GM19023 (cell line): ENCODE measurements around the gene KCNH1.

Experiments
- ATAC-seq: cut with Tn5 transposase; IDR thresholded peaks from one replicate; pipeline ENCODE4 v1.9.1; 2021; ENCODE audit warnings: mild to moderate bottlenecking, moderate library complexity; ENCODE audit not compliant: unreplicated experiment

The KCNH1 gene

DNA sequence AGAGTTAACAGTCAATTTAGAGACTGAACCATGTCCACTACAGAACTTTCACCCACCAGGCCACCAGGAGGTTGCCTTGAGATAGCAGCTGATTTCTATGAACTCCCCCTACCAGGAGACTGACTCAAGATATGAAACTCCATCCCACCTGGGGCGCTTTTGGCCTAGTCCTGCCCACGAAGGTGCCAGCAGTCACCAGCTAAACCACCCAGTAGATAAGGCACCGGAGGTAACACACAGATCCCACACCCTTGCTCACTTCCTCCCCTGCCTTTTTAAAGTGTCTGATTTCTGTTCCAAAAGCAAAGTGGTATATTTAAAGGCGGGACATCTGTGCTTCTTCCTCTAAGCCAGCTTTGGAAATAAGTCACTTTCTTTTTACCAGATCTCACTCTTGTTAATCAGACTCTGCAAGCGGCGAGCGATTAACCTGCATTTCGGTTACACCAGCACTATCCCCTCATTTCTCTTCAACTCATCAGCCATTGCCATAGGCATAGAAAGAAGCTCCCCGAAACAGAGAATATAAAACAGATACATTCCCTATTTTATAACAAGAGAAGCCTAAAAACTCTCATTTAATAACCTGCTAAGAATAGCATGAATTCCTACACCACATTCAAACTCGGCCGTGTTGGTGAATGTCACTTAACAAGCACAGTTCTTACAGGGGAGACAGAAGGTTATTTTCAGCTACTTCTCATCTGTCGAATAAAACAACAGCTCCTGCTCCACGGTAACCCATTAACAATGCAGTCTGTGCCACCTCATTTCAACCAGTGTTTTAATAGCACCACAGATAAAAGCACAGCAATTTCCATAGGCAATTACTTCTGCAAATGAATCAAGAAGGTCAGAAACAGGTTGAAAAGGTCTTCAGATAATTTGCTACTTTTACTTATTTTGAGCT, 318.1 kb downstream of the KCNH1 start:
- ATAC-seq, result no peak

DNA sequence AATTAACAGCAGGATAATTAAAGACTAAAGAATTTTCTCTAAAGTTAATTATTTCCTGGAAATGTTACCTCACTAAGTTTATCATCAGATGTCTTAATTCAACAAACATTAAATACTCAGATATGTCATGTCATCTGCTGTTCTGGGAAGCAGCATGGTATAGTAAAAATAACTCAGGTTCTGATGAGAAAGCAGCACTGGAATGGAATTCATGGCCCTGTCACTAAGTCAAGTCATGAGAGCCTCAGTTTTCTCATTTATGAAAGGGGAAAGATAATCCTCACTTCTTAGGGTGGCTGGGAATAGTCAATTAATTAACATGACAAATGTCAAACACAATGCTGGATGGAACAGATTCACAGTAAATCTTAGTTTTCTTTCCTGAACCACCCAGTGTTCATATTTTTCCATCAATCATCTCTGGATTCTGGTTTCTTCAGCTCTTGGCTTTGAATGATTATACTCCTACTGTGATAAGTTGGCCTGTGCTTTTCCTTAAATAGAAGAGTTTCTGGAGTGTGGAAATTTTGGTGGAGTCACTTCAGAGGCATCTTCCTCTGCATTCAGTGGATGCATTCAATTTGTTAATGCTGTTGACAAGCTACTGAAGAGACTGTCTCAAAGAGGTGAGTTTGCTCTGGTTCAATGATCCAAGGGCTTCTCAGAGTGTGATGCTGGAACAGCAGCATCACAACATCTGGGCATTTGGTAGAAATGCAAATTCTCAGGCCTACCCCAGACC, 319.4 kb downstream of the KCNH1 start:
- no peak for ATAC-seq

DNA sequence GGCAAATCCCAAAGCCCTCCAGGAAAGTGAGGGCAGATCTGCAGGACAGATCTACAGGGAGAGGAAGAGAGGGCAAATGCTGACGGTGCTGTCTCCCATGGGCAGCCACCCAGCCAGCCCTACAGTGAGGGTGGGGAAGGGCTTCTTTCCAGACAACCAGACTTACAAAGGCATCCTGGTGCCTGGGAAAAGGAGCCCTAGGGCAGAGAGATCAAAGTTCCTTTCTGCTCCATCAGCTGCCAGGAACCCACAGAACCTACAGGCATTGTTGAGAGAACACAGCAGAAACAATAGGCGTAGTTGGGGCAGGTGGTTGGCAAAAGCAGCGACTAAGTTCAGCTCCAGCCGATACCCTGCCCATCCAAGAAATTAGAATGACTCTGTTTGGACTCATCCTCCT, 332.4 kb downstream of the KCNH1 start:
- ATAC-seq, result no peak

DNA sequence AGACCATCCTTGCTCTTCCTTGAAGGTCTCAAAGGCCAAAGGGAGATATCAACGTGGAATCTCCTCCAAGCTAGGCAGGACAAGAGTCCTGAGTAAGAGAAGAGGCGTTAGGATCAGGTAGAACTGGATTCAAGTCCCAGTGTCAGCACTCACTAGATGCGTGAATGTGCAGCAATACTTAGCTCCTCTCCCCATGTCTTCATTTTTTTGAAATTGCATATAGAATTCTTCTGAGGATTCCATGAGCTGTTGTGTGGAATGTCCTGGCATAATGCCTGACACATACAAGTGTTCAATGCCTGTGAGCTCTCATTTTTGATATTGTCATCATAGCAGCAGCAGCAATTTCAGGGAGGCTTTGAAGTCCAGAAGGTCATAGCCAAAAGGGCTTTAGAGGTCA, 333.2 kb downstream of the KCNH1 start:
- ATAC-seq, result no peak

DNA sequence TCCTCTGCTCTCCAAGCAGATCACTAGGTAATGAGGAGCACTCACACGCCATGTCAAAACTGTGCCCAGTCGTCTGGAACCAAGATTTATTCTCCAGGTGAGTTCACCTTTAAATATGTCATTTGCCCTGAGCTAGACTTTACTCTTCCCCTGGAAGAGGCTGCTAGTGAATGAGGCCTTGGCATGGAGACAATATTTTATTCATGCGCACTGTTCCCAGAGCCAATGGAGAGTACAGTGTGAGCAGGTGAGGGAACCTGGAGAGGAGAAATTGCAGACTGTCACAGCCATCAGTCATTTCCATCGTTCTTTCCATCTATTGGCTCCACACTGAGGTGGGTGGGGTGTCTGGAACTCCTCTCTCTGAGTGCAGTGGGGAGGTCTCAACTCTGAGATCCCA, 333.6 kb downstream of the KCNH1 start:
- no peak for ATAC-seq

DNA sequence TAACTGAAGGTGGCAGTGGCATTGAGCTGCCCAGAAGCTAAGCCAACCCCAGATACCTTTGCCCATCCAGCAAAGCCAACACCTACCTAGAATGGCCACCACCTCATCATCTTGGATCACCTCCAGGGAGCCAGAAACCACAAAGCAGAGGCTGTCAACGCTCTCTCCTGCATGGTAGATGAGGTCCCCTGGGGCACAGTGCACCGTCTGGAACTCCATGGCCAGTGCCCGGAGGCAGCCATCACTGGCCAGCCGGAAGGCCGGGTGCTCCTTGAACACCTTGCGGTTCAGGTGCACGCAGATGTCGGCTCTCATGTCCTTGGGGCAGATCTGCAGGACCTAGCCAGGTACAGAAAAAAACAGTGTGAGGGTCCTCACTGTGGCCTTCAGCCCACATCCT, 336.5 kb downstream of the KCNH1 start:
- ATAC-seq, result no peak

DNA sequence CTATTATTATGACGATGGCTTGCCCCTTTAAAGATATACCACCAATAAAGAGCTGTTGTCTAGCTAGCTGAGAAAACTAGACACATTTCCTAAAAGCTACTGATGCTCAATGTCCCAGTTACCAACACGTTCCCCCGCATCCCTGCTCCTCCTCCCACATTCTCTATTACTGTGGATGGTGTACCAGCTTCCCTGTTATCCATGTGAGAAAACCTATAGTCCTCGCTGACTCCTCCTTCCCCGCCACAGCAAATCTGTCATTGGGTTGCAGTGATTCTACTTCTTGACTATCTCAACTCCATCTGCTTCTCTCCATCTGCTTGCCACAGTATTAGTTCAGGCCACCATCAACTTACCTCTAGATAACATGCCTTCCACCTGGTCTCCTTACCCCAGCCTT, 337.5 kb downstream of the KCNH1 start:
- ATAC-seq, result no peak

DNA sequence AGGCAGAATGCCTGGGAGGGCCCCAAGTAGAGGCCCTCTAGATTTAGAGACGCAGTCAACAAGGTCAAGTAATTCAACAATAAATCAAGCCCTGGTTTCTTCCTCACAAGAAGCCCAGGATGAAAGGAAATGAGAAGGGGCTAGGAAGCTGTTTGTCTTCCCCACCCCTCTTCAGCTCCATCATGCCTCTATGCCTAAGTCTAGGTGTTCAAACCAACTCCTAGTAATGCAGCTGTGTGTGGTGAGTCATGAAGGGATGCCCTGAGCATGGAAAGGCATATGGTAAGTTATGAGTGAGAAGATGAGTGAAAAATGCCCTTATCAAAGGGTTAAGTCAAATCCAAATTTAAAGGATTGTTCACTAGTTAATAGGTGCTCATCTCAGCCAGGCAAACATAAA, 339.5 kb downstream of the KCNH1 start:
- ATAC-seq, result no peak

DNA sequence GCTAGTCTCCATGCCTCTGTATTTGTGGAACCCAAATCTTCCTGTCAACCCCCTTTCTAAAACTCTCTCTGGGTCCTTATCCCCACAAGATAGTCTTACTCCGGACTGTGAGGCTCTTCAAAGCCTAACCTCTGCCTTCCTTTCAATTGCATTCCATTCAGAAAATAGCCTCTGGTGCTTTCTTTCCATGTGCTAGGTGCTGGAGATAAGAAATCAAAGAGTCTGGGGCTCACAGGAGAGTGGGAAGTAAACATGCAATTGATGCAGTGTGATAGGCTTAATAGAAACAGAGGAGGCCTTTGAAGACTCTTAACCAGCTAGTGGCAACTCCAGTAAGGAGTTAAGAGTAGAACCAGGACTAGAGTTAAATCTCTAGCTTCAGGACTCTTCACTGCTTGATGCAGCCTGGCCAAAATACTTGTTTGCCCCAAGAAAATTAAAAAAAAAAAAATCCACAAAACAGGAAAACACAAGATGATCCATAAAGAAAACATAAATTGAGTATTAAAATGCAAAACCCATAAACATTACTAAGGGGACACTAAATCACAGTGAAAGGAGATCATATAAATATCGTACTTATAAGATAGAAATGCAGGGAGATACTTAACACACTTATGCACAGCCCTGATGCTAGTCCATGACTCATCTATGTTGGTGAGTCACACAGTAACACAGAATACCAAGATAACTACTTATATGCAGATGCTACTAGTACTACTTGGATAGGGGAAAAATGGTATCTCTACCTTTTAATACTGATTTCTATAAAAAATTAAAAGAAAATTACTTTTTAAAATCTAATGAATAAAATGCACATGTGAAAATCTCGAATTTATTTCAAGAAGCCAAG, 341.5 kb downstream of the KCNH1 start:
- no peak for ATAC-seq

DNA sequence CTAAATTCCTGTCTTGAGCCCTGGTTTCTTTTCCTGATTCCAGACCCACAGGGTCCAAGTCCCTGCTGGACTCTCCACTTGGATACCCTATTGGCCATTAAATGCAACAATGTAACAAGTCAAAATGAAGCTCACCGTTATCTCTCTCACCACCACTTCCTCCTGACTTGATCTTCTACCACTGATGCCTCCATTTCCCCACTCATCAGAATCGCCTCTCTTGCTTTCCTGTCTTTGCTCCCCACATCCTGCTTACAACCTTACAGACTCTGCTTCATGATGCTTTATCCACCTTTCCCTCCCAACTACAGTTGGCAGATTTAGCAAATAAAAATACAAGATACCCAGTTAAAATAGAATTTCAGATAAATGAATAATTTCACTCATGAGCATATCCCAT, 343.8 kb downstream of the KCNH1 start:
- no peak for ATAC-seq

DNA sequence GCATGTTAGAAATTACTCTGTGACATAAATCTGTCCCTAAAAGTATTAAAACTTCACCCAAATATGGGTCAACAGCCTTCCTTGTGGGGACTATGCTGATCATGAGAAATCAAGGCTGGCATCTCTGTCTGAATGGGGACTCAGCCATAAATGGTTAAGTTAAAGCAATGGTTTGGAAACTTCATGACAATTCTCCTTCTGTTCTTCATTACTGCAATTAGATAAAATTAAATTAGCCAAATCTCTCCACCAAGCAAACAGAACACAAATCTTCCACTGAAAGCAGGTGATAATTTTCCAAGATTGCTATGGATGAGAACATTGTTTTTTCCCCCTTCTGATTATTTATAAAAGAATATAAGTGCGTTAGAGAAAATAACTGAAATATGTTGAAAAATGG, 346.1 kb downstream of the KCNH1 start:
- ATAC-seq, result no peak

DNA sequence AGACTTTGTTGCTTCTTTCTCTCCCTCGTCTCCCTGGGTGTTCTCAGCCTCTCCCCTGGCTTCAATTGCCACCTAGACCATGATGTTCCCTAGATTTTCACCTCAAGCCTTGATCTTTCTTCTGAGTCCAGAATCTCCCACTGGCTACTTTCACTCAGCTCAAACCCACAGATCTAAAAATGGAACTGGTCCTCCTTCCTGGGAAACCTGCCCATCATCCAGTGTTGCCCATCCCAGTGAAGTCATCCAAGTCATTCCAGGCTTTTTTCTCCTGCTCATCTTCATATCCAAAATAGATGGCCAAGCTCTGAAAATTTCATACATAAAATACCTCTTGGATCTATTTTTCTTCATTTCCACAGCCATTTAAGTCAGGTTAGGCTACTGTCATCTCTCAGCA, 347.4 kb downstream of the KCNH1 start:
- no peak for ATAC-seq

DNA sequence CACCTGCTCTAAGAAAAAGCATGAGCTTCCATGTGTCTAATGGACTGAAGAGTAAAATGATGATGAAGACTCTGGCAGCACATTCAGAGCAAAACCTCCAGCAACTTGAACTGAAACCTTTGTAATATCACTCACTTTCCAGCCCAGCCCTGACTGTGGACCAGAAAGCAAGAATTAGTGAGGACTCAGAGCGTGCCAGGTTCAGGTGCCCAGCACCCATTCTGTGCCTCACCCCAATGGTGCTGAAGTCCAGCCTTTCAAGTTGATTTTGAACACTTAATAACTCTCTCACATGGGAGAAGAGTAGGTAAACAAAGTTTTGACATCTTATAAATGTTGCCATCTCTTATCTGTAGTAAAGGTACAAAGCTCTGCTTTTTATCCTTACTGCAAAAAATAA, 350.0 kb downstream of the KCNH1 start:
- ATAC-seq, result no peak

DNA sequence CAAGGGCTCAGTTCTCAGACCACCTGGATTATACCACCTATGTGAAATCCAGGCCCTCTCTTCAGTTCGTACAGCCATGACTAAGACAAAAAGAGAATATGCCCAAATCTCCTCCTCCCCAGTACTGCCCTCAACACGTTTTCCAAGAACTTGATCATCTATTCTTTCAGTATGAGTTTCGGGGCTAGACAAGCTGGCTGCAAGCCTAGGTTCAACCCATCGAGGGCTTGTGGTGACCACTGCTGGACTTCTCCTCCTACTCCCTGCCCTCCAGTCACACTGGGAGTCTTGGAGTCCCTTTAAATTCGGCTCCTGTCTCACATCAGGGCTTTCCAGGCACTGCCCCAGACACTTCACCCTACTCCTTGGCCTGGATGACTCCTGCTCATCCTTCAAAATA, 352.3 kb downstream of the KCNH1 start:
- no peak for ATAC-seq

DNA sequence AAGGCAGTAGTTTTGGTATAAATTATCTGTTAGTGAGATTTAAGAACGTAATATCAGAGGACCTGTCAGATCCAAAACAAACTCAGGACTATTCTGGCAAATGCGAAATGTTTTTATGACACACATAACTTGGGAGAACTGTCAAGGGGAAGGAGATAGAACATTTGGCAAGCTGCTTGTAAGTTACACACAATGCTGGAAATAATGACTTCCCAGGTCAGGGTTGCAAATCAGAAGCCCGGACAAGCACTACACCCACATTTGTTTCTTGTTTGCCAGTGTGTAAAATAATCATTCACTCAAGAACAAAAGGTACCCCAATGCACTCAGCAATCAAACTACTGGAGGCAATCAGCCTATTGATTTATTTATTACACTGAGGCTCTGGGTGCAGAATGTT, 354.7 kb downstream of the KCNH1 start:
- no peak for ATAC-seq

DNA sequence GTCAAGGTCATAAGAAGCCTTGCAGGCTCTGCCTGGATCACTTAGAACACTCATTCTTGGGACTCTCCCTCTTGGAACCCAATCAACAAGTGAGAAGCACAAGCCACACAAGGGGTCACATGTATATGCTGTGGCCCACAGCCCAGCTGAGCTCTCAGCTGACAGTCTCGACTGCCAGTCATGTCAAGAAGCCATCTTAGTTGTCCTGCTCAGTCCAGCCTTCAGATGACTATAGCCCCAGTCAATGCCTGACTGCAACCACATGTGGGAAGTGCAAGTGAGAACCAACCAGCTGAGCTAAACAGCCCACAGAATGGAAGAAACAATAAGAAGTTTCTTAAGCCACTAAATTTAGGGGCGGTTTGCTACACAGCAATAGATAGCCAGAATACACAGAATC, 356.0 kb downstream of the KCNH1 start:
- no peak for ATAC-seq

DNA sequence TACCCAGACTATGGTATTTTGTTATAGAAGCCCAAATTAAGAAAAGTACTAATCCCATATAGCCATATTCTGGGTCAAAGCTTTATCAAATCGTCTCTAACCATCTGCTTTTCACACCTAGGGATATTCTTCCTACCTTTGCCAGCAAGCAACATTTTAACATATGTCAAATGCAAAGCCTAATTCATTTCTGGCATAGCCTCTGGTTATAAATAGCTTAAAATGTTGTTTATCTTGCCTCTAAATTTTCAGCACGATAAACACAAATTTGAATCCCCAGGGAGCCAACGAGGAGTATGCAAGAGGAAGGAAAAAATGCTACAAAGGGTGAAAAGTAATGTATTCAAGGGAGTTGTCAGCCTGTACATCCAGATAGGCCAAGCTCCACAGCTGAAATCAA, 357.2 kb downstream of the KCNH1 start:
- no peak for ATAC-seq

DNA sequence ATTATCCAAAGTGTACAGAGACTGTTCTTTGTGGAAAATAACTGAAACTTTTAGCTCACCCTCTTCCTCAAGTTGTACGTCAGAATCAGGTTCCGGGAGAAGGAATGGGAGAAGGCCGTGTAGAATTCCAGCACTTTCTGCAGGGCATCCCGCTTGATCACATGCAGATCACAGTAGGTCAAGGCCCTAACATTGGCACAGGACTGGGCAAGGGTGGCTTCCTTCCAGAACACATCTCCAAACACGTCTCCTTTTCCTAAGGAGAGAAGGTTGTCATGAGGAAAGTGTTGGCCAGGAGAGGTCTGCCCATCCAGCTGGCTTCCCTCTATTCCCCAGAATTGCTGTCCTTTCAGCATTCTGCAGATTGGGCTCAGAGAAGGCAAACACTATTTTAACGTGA, 358.7 kb downstream of the KCNH1 start:
- ATAC-seq, result no peak

DNA sequence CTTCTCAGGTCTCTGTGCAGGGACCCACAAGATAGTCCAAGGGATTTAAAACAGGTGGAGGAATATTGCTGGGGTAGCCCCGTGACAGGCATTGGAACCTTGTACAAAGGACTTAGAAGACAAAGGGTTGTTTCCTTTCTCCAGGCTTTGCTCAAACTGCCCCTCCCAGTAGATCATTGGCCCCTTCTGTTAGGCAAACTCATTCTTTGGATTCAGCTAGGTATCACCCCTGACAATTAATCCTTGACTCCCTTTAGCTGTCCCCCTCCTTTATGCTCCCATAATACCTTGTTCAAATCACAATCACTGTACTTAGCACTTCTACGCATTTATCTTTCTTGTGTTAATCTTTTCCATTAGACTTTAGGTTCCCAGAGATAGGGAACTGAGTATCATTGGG, 360.5 kb downstream of the KCNH1 start:
- ATAC-seq, result no peak

DNA sequence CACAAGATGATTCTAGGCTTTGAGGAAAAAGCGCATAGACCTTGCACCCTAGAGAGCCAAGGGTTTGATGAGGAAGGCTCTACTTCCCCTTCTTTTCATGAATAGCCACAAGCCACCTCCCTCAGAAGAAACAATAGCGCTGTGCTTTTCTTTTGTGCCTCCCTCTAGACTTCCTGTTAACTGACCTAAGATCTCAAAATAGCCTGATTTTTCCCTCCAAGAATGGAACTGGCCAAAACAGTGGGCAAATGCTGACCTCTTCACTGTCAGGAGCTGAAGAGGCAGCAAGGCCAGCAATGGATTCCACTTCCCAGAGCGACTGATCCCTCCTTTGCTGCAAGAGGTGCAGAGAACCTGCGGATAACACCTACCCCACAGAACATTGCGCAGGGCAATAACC, 362.8 kb downstream of the KCNH1 start:
- no peak for ATAC-seq

DNA sequence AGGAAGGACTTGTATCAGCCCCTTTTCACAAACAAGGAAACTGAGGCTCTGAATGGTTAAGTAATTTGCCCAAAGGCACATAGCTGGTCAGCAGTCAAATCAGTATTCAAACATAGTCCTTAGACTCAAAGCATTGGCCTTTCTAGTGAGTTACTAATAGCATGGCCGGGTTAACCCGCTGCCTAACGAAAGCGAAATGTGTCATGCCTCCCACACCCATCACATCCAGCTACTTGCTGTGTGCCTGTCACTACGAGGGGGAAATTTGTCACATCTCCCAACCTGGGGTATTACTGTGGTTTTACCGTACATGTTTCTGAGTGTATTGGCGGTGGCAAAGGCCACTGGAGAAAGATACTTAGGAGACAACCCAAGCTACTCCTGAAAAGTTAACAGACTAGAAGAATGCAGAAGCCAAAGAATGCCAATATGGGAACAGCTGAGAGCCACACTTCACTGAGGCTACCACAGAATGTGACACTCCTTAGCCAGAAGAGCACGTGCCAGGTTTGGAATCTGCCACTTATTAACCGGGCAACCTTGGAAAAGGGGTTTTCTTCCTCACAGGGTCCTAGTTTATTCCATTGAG, 363.5 kb downstream of the KCNH1 start:
- no peak for ATAC-seq
